Measurements from ENCODE around the gene FAM184B.
"Not testable (repeated sequence)": the region's sequence is repeated elsewhere in the genome, so short reads cannot be mapped to it uniquely, and the experiment has no call there.

Gene FAM184B

GRCh38 chr4:17695341-17695740 is 86.1 kb downstream of the FAM184B start:
- no peak for DNase-seq (ENCODE audit: low read depth, low spot score)
- H3K4me3 ChIP-seq (ENCODE audit: low read length), result no peak overlapping the region

- H3K4me3 ChIP-seq (ENCODE audit: low read length), result no peak overlapping the region
Measured at GRCh38 chr4:17694552-17694951, 86.9 kb downstream of the FAM184B start.

GRCh38 chr4:17690898-17691297 is 90.5 kb downstream of the FAM184B start:
- DNase-seq (ENCODE audit: low read depth, low spot score), result no peak

More at GRCh38 chr4:17694552-17694951, 86.9 kb downstream of the FAM184B start:
- no peak for DNase-seq (ENCODE audit: low read depth, low spot score)

GRCh38 chr4:17690135-17690534 is 91.3 kb downstream of the FAM184B start:
- no peak overlapping the region for H3K4me3 ChIP-seq (ENCODE audit: low read length)
- DNase-seq (ENCODE audit: low read depth, low spot score), result no peak

More at GRCh38 chr4:17690898-17691297, 90.5 kb downstream of the FAM184B start:
- no peak overlapping the region for H3K4me3 ChIP-seq (ENCODE audit: low read length)

- no peak overlapping the region for H3K4me3 ChIP-seq (ENCODE audit: low read length)
- peak; percentile 50 for DNase-seq (ENCODE audit: low read depth, low spot score)
Measured at GRCh38 chr4:17688011-17688441, 93.4 kb downstream of the FAM184B start.

DNA sequence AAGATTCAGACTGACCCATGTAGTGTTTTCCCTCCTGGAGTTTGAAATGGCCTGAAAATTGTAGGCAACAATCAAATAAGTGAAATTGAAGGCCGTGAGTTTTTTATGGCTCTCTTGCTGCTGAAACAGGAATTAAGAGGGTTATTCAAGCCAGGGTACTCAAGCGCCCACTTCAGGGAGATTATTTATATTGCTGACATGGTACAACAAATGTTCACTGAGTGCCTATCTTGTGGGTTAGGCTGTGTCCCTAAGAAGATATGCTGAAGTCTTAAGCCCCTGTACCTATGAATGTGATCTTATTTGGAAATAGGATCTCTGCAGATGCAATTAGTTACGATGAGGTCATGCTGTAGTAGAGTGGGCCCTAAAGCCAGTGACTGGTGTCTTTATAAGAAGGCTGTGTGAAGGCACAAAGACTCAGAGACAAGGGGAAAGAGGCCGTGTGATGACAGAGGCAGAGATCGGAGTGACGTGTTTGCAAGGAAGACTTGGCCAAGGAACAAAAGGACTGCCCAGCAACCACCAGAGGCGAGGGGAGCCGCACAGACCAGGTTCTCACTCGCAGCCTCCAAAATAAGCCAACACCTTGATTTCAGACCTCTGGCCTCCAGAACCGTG is 94.1 kb downstream of the FAM184B start:
- DNase-seq (ENCODE audit: low read depth, low spot score), result no peak

DNA sequence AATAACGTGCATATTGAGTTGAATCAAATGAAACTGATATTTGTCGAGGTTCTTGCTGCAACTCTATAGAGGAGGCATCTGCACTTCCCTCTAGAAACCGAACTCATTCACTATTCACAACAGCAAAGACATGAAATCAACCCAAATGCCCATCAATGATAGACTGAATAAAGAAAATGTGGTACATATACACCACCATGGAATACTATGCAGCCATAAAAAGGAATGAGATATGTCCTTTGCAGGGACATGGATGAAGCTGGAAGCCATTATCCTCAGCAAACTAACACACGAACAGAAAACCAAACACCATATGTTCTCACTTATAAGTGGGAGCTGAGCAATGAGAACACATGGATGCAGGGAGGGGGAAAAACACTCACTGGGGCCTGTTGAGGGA is 96.8 kb downstream of the FAM184B start:
- not testable (repeated sequence) for DNase-seq (ENCODE audit: low read depth, low spot score); H3K4me3 ChIP-seq (ENCODE audit: low read length)

More for the DNA sequence above, 94.1 kb downstream of the FAM184B start:
- H3K4me3 ChIP-seq (ENCODE audit: low read length), result no peak overlapping the region

DNA sequence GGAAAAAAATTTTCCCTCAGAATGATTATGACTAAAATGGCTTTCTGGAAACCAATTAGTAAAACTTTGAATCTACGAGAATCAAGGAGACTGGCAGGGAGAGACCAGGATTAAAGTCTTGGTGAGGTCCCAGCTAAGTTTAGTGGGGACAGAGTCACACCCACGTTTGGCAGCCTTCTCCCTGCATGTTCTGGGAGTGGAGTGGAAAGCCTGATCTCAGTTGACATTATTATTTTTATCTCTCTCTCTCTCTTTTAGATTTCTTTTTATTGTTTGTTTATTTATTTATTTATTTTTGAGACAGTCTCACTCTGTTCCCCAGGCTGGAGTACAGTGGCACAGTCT is 99.2 kb downstream of the FAM184B start:
- H3K4me3 ChIP-seq (ENCODE audit: low read length), result no peak overlapping the region
- no peak for DNase-seq (ENCODE audit: low read depth, low spot score)

DNA sequence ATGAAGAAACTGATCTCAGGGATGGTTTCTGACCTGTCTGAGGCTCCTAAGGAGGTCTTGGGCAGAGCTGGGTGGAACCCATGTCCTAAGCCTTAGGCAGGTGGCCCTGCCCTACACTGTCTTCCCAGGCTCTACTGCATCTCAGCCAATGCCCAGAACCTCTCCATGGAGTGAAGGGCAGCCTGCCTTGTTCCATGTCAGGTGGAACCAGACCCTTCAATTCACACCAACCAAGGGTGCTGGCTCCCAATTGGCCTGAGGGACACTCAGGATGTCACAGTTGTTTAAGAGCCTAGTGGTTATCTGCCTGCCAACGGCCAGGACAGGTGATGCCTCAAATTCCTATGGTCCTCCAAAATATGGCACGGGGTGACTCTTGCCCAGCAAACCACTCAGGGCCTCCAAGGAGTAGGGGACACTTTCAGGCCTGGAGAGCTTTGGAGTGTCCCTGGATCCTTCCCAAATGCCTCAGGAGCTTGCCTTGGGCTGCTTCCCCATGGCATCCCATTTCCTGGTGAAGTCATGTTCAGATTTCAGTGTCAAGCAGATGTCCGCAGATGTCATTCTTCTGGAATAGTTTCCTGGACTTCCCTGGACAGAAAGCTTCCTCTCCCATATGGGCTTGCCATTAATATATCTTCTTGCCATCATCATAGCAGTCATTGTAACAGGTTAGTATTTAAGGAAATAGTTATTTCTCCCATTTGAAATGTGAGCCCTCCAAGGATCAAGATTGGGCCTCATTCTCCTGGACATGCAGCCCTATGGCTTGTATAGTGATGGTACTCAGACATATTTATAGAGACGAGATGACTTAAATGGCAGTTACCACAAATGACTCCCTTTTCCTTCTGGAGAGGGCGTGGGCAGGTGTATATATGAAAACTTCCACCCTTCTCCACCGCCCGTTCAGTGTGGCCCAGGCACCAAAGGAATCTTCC is 99.9 kb downstream of the FAM184B start:
- H3K4me3 ChIP-seq (ENCODE audit: low read length), result no peak overlapping the region
- DNase-seq (ENCODE audit: low read depth, low spot score), result no peak

DNA sequence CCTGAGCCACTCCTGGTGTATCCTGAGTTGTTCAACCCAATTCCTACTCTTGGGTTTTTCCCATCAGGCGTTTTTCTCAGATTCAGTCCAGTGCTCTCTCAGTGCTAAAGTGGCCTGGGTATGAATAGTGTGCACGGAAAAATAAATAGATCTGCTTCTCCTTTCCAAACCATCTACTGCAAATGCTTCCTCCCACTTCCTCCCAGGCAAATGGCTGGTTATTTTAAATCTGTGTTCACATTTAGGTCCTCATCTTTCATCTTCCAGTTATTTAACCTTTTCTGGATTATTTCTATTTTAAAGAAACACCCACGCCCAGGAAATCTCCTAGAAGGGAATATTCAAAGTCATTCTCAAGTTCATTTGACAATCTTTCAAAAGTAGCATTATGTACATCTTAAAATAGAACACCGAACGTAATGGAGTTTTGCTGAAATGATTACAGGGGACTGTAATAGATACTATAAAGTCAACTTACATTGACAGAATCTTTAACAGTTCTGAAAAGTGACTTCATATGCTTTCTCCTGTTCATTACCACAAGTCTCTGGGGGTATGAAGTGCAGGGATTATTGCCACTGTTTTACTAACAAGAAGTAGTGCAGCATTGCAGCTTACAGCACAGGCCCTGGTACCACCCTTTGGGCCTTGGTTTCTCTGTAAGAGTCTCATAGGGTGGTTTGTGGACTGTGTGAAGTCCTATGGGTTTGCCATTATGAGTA is 100.7 kb downstream of the FAM184B start:
- no peak for DNase-seq (ENCODE audit: low read depth, low spot score)
- H3K4me3 ChIP-seq (ENCODE audit: low read length), result no peak overlapping the region

GRCh38 chr4:17670423-17670822 is 111.0 kb downstream of the FAM184B start:
- H3K4me3 ChIP-seq (ENCODE audit: low read length), result no peak overlapping the region
- no peak for DNase-seq (ENCODE audit: low read depth, low spot score)

DNA sequence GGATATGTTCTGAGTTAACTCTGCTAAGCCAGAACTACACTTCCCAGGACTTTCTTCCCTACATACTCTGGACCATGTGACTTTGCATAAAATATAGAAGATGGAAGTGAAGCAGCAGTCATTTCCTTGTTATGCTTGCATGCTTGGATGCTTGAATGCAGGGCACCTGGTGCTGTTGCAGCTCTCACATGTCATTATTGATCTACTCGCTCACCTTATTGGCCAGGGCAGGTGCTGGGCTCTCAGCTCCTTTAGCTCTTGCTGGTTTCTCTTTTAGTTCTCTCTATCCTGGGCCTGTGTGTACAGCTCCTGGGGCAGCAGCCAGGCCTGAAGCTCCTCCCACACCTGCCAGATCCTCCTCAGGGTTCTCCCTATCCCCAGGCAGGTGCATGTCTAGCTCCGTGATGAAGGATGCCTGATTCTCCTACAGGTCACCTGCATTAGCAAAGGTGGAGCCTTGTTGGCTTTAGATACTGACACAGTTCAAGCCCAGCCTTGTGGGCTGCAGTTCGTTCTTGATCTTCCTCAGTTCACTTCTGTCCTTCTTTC is 113.7 kb downstream of the FAM184B start:
- H3K4me3 ChIP-seq (ENCODE audit: low read length), result no peak overlapping the region
- no peak for DNase-seq (ENCODE audit: low read depth, low spot score)

GRCh38 chr4:17667253-17667652 is 114.2 kb downstream of the FAM184B start:
- no peak overlapping the region for H3K4me3 ChIP-seq (ENCODE audit: low read length)
- no peak for DNase-seq (ENCODE audit: low read depth, low spot score)

DNA sequence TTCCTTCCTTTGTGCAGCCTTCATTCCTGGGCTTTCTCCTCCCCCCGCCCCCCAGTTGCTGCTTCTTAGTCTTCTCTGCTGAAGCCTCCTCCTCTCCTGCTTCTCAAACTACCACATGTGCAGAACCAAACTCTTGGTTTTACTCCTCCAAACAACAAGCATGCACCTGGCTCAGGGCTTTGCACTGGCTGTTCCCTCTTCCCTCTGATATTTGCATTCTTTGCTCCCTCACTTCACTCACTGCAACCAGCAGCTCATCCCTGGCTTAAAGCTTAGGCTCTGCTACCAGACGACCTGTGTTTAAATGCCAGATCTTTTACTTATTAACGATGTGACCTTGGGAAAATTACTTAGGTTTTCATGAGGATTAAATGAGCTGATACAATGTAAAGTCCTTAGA is 115.6 kb downstream of the FAM184B start:
- DNase-seq (ENCODE audit: low read depth, low spot score), result no peak

DNA sequence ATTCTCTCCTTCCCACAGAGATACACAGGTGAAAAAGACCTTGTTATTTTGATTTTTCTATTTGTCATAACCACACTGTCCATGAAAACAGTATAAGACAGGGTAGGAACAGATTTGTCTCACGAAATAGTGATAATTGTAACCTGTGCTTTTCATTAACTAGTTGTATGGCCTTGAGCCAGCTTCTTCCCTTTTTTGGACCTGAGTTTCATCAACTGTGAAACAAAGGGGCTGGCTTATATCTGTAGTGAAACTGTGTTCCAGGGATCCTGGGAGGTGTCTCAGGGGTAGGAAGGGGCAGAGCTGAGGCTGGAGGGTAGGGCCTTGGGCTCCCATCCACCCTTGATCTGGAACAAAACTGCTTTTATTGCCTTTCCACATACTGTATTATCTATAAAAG is 116.1 kb downstream of the FAM184B start:
- H3K4me3 ChIP-seq (ENCODE audit: low read length), result no peak overlapping the region
- no peak for DNase-seq (ENCODE audit: low read depth, low spot score)

More for the DNA sequence above, 115.6 kb downstream of the FAM184B start:
- no peak overlapping the region for H3K4me3 ChIP-seq (ENCODE audit: low read length)

GRCh38 chr4:17664755-17665154 is 116.7 kb downstream of the FAM184B start:
- DNase-seq (ENCODE audit: low read depth, low spot score), result no peak
- no peak overlapping the region for H3K4me3 ChIP-seq (ENCODE audit: low read length)

GRCh38 chr4:17662694-17663093 is 118.7 kb downstream of the FAM184B start:
- DNase-seq (ENCODE audit: low read depth, low spot score), result no peak

DNA sequence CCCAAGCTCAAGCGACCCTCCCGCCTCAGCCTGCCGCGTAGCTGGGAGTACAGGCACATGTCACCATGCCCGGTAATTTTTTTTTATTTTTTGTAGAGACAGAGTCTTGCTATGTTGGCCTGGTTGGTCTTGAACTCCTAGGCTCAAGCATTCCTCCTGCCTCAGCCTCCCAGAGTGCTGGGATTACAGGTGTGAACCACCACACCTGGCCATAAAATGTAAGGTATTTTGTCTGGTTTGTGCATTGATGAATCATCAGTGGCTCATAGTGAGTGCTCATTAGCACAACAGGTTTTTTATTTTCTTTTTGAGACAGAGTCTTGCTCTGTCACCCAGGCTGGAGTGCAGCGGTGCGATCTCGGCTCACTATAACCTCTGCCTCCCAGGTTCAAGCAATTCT is 122.2 kb downstream of the FAM184B start:
- not testable (repeated sequence) for DNase-seq (ENCODE audit: low read depth, low spot score); H3K4me3 ChIP-seq (ENCODE audit: low read length)

More at GRCh38 chr4:17662694-17663093, 118.7 kb downstream of the FAM184B start:
- H3K4me3 ChIP-seq (ENCODE audit: low read length), result no peak overlapping the region

- DNase-seq (ENCODE audit: low read depth, low spot score), result no peak
- H3K4me3 ChIP-seq (ENCODE audit: low read length), result no peak overlapping the region
Measured at GRCh38 chr4:17657849-17658248, 123.6 kb downstream of the FAM184B start.
